Gastrocnemius medialis (tissue), 4 donors: ENCODE results near the gene FAM24B.

Experiments
- POLR2A ChIP-seq, 2 donors: fragments of 450-650 bp; IDR thresholded peaks; one replicate each; pipeline ENCODE4 v1.6.1; 2017; ENCODE audit warnings: antibody characterized with exemption in 2 of 2, mild to moderate bottlenecking in 2 of 2, moderate library complexity in 2 of 2
- TF ChIP-seq, protein P1 (sequence below), 5 experiments: fragments of 450-650 bp in 3 of 5; fragments of 200-600 bp in 2 of 5; sonication (generic) in 2 of 5; IDR thresholded peaks in 4 of 5; conservative IDR thresholded peaks in 1 of 5; 1 replicate in 4 of 5; 2 replicates in 1 of 5; pipeline ENCODE4 v1.5.1; 2016 to 2019; ENCODE audit warnings: antibody characterized with exemption in 5 of 5, mild to moderate bottlenecking in 3 of 5, moderate library complexity in 3 of 5

GRCh38 chr10:122894261-122894944, 15.0 kb upstream of the FAM24B start:
- TF ChIP-seq, protein P1, sequence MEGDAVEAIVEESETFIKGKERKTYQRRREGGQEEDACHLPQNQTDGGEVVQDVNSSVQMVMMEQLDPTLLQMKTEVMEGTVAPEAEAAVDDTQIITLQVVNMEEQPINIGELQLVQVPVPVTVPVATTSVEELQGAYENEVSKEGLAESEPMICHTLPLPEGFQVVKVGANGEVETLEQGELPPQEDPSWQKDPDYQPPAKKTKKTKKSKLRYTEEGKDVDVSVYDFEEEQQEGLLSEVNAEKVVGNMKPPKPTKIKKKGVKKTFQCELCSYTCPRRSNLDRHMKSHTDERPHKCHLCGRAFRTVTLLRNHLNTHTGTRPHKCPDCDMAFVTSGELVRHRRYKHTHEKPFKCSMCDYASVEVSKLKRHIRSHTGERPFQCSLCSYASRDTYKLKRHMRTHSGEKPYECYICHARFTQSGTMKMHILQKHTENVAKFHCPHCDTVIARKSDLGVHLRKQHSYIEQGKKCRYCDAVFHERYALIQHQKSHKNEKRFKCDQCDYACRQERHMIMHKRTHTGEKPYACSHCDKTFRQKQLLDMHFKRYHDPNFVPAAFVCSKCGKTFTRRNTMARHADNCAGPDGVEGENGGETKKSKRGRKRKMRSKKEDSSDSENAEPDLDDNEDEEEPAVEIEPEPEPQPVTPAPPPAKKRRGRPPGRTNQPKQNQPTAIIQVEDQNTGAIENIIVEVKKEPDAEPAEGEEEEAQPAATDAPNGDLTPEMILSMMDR (IDR thresholded peaks at IDR 0.05 in 4 of 5, conservative IDR thresholded peaks at IDR 0.05 in 1 of 5): no peak
- TF ChIP-seq POLR2A (IDR thresholded peaks at IDR 0.05): no peak
